Parathyroid adenoma (tissue), 2 donors: ENCODE measurements around the gene DOK5.

Experiments
- H2AFZ ChIP-seq: fragments of 300-600 bp; sonication (generic); one replicate; pipeline ENCODE4 v1.7.0; 2017; ENCODE audit warnings: antibody characterized with exemption, mild to moderate bottlenecking
- H3K27ac ChIP-seq: fragments of 300-600 bp; sonication (generic); one replicate; pipeline ENCODE4 v1.7.0; 2017
- H3K27me3 ChIP-seq: fragments of 300-600 bp; sonication (generic); one replicate; pipeline ENCODE4 v1.7.0; 2017; ENCODE audit warnings: low read length; ENCODE audit not compliant: control insufficient read depth, insufficient read depth
- H3K36me3 ChIP-seq: fragments of 300-600 bp; sonication (generic); one replicate; pipeline ENCODE4 v1.7.0; 2017; ENCODE audit warnings: low read length; ENCODE audit not compliant: control insufficient read depth, insufficient read depth
- H3K4me1 ChIP-seq: fragments of 300-600 bp; sonication (generic); one replicate; pipeline ENCODE4 v1.7.0; 2017; ENCODE audit warnings: control low read depth
- H3K4me2 ChIP-seq: fragments of 300-600 bp; sonication (generic); one replicate; pipeline ENCODE4 v1.7.0; 2017; ENCODE audit warnings: low read length
- H3K4me3 ChIP-seq: fragments of 300-600 bp; sonication (generic); one replicate; pipeline ENCODE4 v1.7.0; 2017; ENCODE audit warnings: low read depth, low read length
- H3K79me2 ChIP-seq: fragments of 300-600 bp; sonication (generic); one replicate; pipeline ENCODE4 v1.7.0; 2017; ENCODE audit warnings: control low read depth
- H3K9ac ChIP-seq: fragments of 300-600 bp; sonication (generic); one replicate; pipeline ENCODE4 v1.7.0; 2017; ENCODE audit warnings: mild to moderate bottlenecking
- H3K9me3 ChIP-seq: fragments of 300-600 bp; sonication (generic); one replicate; pipeline ENCODE4 v1.7.0; 2017; ENCODE audit warnings: low read length; ENCODE audit not compliant: control insufficient read depth
- TF ChIP-seq, protein P1 (sequence below): fragments of 300-600 bp; sonication (generic); IDR thresholded peaks from one replicate; pipeline ENCODE4 v1.7.0; 2017; ENCODE audit warnings: antibody characterized with exemption, mild to moderate bottlenecking
- donor health status: primary hyperparathyroidism.

DOK5 gene

GRCh38 chr20:54596651-54597050 lies 121.3 kb downstream of the DOK5 start:
- Histone ChIP-seq H3K27ac (no peak overlapping the region), H3K4me3 (no peak overlapping the region), H3K79me2 (no peaks in the 10 kb centered on the region), H3K27me3 (no peaks in the 10 kb centered on the region), H3K9me3 (no peaks in the 10 kb centered on the region), H2AFZ (no peak overlapping the region), H3K9ac (no peak overlapping the region), H3K4me1 (no peaks in the 10 kb centered on the region), H3K36me3 (no peaks in the 10 kb centered on the region), H3K4me2 (no peak overlapping the region)
- TF ChIP-seq, protein P1, sequence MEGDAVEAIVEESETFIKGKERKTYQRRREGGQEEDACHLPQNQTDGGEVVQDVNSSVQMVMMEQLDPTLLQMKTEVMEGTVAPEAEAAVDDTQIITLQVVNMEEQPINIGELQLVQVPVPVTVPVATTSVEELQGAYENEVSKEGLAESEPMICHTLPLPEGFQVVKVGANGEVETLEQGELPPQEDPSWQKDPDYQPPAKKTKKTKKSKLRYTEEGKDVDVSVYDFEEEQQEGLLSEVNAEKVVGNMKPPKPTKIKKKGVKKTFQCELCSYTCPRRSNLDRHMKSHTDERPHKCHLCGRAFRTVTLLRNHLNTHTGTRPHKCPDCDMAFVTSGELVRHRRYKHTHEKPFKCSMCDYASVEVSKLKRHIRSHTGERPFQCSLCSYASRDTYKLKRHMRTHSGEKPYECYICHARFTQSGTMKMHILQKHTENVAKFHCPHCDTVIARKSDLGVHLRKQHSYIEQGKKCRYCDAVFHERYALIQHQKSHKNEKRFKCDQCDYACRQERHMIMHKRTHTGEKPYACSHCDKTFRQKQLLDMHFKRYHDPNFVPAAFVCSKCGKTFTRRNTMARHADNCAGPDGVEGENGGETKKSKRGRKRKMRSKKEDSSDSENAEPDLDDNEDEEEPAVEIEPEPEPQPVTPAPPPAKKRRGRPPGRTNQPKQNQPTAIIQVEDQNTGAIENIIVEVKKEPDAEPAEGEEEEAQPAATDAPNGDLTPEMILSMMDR: no peak

DNA sequence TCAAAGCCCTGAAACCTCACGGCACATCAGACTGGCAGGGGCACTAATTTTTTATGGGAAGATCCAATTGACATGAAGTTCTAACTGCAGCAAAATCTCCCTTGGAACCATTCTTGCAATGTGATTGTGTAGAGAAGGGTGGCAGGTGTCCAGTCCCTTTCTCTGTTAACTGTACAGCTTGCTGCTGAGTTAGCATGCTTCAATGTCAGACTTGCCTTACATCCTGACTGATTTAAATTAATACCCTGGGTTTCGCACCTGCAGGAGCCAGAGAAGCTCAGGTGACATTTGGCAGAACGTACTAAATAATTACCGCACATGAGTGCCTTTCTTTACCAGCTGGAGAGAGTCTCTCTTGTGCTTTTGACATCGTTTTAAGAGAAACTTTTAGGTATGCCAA lies 123.0 kb downstream of the DOK5 start:
- Histone ChIP-seq H3K4me1 (no peaks in the 10 kb centered on the region), H3K9ac (no peak overlapping the region), H3K4me2 (no peak overlapping the region), H3K79me2 (no peaks in the 10 kb centered on the region), H3K36me3 (no peaks in the 10 kb centered on the region), H3K27ac (no peak overlapping the region), H3K4me3 (no peak overlapping the region), H3K27me3 (no peaks in the 10 kb centered on the region), H3K9me3 (no peaks in the 10 kb centered on the region), H2AFZ (no peak overlapping the region)
- TF ChIP-seq, protein P1: no peak

DNA sequence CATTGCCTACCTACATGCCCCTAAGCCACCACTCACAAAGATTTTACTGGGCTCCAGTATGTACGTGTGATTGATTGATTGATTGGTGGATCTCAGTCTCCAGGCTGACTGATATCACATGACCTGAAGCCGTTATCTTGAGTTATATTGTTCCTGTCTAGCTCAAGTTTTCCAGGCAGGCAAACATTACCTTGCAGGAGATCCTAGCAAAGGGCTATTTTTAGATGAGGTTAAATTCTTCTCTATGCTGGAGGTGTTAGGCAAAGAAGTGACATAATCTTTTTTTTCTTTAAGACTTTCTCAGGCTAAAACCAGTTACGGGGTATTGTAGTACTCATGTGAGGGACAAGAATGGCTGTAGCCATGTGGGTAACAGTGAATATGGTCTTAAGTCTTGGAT lies 125.2 kb downstream of the DOK5 start:
- Histone ChIP-seq H3K27ac (no peak overlapping the region), H3K4me1 (no peaks in the 10 kb centered on the region), H3K4me3 (no peak overlapping the region), H3K79me2 (no peaks in the 10 kb centered on the region), H3K36me3 (no peaks in the 10 kb centered on the region), H3K4me2 (no peak overlapping the region), H3K27me3 (no peaks in the 10 kb centered on the region), H2AFZ (no peak overlapping the region), H3K9ac (no peak overlapping the region), H3K9me3 (no peaks in the 10 kb centered on the region)
- TF ChIP-seq, protein P1: no peak

DNA sequence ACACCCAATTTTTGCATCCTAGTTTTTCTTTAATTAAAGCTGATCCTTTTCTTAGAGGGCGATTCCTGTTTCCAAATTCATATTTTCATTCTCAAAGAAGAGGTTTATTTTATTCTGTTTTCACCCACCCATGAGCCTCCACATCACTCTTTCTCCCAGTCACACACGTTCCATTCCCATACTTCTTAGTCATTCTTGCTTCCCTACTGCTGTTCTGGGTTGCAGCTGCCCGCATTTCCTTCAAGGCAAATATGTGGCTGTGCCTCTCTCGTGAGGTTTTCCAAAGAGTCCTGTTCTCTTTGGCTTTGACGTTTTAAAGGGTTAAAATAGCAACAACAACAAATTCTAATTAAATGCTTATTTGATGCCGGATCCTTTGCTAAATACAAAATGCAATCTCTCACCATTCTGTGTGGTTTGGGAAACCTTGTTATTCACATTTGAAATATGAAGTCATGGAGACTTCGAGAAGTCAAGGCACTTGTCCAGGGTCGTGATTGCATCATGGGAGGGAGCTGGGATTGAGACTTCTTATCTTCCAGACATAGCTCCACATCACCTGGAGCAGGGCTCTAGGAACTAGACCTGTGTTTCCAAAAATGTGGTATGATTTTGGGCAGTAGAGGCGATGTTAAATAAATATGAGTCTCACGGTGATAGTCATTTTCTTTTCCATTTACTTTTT lies 126.6 kb downstream of the DOK5 start:
- H3K4me3 ChIP-seq: no peak overlapping the region
- H3K4me2 ChIP-seq: no peak overlapping the region
- no peak overlapping the region for H2AFZ ChIP-seq

More for the DNA sequence above, 126.6 kb downstream of the DOK5 start:
- H3K4me1 ChIP-seq: no peaks in the 10 kb centered on the region
- no peak overlapping the region for H3K9ac ChIP-seq
- H3K79me2 ChIP-seq: no peaks in the 10 kb centered on the region
- H3K36me3 ChIP-seq: no peaks in the 10 kb centered on the region
- no peaks in the 10 kb centered on the region for H3K27me3 ChIP-seq
- no peak overlapping the region for H3K27ac ChIP-seq
- TF ChIP-seq, protein P1: no peak
- no peaks in the 10 kb centered on the region for H3K9me3 ChIP-seq
